HepG2 (cell line): ENCODE results near the gene PSORS1C1. TPM values are rescaled to one million over a fixed set of nuclear protein-coding genes. Genes with fewer than 3 reads are reported as not detected.
A peak's percentile ranks its signal among the peaks of the same experiment; 100 is the strongest.

Source experiments
- ATF1 ChIP-seq: IDR thresholded peaks from 2 replicates; pipeline ENCODE4 v1.6.1; 2016; ENCODE audit warnings: mild to moderate bottlenecking, control low read depth
- DNMT1 ChIP-seq: sonication (generic); formaldehyde crosslinking; IDR thresholded peaks from 2 replicates; pipeline ENCODE4 v1.5.1; 2020; ENCODE audit warnings: mild to moderate bottlenecking, missing genetic modification reagents
- GLI4 ChIP-seq: sonication (generic); formaldehyde crosslinking; IDR thresholded peaks from 2 replicates; pipeline ENCODE4 v1.5.1; 2020; ENCODE audit warnings: missing genetic modification reagents, mild to moderate bottlenecking, moderate library complexity, borderline replicate concordance
- MEF2D ChIP-seq: sonication (generic); formaldehyde crosslinking; IDR thresholded peaks from 2 replicates; pipeline ENCODE4 v1.5.1; 2020; ENCODE audit warnings: mild to moderate bottlenecking, missing genetic modification reagents
- POLR2A ChIP-seq, 2 experiments: IDR thresholded peaks; 2 replicates each; pipeline ENCODE4 v1.6.1; 2011; ENCODE audit warnings: low read depth in 2 of 2, low read length in 2 of 2, mild to moderate bottlenecking in 1 of 2, moderate library complexity in 1 of 2; ENCODE audit not compliant: insufficient read depth in 1 of 2
- RAD51 ChIP-seq: fragments of 450-650 bp; IDR thresholded peaks from 2 replicates; pipeline ENCODE4 v1.6.1; 2016; ENCODE audit warnings: borderline replicate concordance
- RXRA ChIP-seq: sonication (generic); formaldehyde crosslinking; IDR thresholded peaks from 2 replicates; pipeline ENCODE4 v1.5.1; 2020; ENCODE audit warnings: missing genetic modification reagents
- SATB2 ChIP-seq: sonication (generic); formaldehyde crosslinking; IDR thresholded peaks from 2 replicates; pipeline ENCODE4 v1.5.0; 2020; ENCODE audit warnings: missing genetic modification reagents
- SMARCE1 ChIP-seq: fragments of 450-650 bp; IDR thresholded peaks from 2 replicates; pipeline ENCODE4 v1.6.1; 2017; ENCODE audit warnings: borderline replicate concordance
- ZNF598 ChIP-seq: sonication (generic); formaldehyde crosslinking; IDR thresholded peaks from 2 replicates; pipeline ENCODE4 v1.5.1; 2020; ENCODE audit warnings: mild to moderate bottlenecking, missing genetic modification reagents, borderline replicate concordance
- polyA plus RNA-seq, 8 experiments: library from polyadenylated mRNA; depleted of rRNA in 3 of 8; stranded (reverse) in 7 of 8; unstranded in 1 of 8; fragments of >200 nt; fragmentation: Illumina TruSeq in 4 of 8; extraction: Trizol in 4 of 8; gene quantifications; 2 replicates each; pipeline versions ENCODE4 v1.2.1 to v1.2.3, GENCODE V29; 2011 to 2016; ENCODE audit warnings: low read depth in 4 of 8, missing spikeins in 1 of 8, mixed read lengths in 1 of 8; ENCODE audit not compliant: insufficient read depth in 1 of 8
- total RNA-seq, 5 experiments: library from RNA; depleted of rRNA; stranded (reverse); fragments of >200 nt; fragmentation: Illumina TruSeq; extraction: Trizol; gene quantifications; 2 replicates each; pipeline ENCODE4 v1.2.3, GENCODE V29; 2016; ENCODE audit warnings: low read depth in 1 of 5
- TF ChIP-seq, protein P1 (sequence below): sonication (generic); formaldehyde crosslinking; IDR thresholded peaks from 2 replicates; pipeline ENCODE4 v1.4.0; 2020; ENCODE audit warnings: missing genetic modification reagents
- TF ChIP-seq, protein P2 (sequence below): sonication (generic); formaldehyde crosslinking; IDR thresholded peaks from 2 replicates; pipeline ENCODE4 v1.8.0; 2022; ENCODE audit warnings: missing genetic modification reagents, mild to moderate bottlenecking, inconsistent platforms, borderline replicate concordance
- TF ChIP-seq, protein P3 (sequence below): sonication (generic); formaldehyde crosslinking; IDR thresholded peaks from 2 replicates; pipeline ENCODE4 v1.5.0; 2020; ENCODE audit warnings: mild to moderate bottlenecking, missing genetic modification reagents
- TF ChIP-seq, protein P4 (sequence below): sonication (generic); formaldehyde crosslinking; IDR thresholded peaks from 2 replicates; pipeline ENCODE4 v1.5.0; 2020; ENCODE audit warnings: mild to moderate bottlenecking, missing genetic modification reagents
- TF ChIP-seq, protein P5 (sequence below): sonication (generic); formaldehyde crosslinking; IDR thresholded peaks from 2 replicates; pipeline ENCODE4 v1.8.1; 2023; ENCODE audit warnings: mild to moderate bottlenecking, moderate library complexity, missing genetic modification reagents

The PSORS1C1 gene
- total and polyA plus RNA-seq, 2 of the 13 experiments (the other 11 are each of a cell fraction or from before 2014, with no cell fraction given): 0.01 to 0.02 TPM

DNA sequence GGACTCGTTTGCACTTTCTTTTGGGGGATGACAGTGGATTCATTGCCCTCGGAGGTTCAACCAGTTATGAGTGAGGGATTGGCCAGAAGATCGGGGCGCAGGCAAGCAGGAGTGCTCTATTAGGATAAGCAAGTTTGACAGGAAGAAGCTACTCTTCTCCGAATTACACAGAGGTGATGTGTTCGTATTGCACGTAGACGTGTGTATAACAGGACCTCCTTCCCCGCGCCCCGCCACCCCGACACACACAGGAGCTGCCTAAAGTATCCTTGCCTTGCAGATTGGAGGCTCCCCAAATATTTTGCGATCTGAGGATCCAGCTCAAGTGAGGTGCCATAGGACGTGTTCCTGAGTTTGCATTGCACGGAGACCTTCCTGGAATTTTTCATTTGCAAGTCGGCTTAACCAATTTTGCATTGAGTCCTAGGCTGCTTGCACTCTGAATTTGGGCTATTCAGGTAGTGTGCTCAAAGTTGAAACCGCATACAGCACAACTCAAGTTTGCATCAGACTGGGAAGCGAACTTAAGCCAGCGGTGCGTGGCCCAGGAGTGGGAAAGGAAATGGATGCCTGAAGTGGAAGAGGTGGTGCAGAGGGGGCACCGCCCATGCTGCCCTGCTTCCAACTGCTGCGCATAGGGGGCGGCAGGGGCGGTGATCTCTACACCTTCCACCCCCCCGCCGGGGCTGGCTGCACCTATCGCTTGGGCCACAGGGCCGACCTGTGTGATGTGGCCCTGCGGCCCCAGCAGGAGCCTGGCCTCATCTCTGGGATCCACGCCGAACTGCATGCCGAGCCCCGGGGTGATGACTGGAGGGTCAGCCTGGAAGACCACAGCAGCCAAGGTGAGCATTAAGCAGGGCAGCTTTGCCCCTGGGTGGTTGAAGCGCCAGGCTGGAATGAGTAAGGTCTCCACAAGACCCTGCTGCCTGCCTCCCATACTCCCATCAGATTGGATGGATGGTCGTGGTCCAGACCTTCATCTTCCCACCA is 44.6 kb downstream of the PSORS1C1 start (continued):
- TF ChIP-seq, protein P1, sequence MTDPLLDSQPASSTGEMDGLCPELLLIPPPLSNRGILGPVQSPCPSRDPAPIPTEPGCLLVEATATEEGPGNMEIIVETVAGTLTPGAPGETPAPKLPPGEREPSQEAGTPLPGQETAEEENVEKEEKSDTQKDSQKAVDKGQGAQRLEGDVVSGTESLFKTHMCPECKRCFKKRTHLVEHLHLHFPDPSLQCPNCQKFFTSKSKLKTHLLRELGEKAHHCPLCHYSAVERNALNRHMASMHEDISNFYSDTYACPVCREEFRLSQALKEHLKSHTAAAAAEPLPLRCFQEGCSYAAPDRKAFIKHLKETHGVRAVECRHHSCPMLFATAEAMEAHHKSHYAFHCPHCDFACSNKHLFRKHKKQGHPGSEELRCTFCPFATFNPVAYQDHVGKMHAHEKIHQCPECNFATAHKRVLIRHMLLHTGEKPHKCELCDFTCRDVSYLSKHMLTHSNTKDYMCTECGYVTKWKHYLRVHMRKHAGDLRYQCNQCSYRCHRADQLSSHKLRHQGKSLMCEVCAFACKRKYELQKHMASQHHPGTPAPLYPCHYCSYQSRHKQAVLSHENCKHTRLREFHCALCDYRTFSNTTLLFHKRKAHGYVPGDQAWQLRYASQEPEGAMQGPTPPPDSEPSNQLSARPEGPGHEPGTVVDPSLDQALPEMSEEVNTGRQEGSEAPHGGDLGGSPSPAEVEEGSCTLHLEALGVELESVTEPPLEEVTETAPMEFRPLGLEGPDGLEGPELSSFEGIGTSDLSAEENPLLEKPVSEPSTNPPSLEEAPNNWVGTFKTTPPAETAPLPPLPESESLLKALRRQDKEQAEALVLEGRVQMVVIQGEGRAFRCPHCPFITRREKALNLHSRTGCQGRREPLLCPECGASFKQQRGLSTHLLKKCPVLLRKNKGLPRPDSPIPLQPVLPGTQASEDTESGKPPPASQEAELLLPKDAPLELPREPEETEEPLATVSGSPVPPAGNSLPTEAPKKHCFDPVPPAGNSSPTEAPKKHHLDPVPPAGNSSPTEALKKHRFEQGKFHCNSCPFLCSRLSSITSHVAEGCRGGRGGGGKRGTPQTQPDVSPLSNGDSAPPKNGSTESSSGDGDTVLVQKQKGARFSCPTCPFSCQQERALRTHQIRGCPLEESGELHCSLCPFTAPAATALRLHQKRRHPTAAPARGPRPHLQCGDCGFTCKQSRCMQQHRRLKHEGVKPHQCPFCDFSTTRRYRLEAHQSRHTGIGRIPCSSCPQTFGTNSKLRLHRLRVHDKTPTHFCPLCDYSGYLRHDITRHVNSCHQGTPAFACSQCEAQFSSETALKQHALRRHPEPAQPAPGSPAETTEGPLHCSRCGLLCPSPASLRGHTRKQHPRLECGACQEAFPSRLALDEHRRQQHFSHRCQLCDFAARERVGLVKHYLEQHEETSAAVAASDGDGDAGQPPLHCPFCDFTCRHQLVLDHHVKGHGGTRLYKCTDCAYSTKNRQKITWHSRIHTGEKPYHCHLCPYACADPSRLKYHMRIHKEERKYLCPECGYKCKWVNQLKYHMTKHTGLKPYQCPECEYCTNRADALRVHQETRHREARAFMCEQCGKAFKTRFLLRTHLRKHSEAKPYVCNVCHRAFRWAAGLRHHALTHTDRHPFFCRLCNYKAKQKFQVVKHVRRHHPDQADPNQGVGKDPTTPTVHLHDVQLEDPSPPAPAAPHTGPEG (CRISPR knock-in tag): no peak; the same call in 1 of the 2 replicates
- TF ChIP-seq SATB2 (CRISPR knock-in tag) (no peak), MEF2D (CRISPR knock-in tag) (no peak), ZNF598 (CRISPR knock-in tag) (no peak; the same call in 1 of the 2 replicates), POLR2A (IDR thresholded peaks at IDR 0.05; ENCODE audit: insufficient read depth in 1 of 2, low read depth in 2 of 2, low read length in 2 of 2) (no peak), RAD51 (no peak), RXRA (CRISPR knock-in tag) (peak; percentile 60), DNMT1 (CRISPR knock-in tag) (no peak), GLI4 (CRISPR knock-in tag) (no peak), ATF1 (CRISPR knock-in tag) (no peak), SMARCE1 (no peak)
- TF ChIP-seq, protein P2, sequence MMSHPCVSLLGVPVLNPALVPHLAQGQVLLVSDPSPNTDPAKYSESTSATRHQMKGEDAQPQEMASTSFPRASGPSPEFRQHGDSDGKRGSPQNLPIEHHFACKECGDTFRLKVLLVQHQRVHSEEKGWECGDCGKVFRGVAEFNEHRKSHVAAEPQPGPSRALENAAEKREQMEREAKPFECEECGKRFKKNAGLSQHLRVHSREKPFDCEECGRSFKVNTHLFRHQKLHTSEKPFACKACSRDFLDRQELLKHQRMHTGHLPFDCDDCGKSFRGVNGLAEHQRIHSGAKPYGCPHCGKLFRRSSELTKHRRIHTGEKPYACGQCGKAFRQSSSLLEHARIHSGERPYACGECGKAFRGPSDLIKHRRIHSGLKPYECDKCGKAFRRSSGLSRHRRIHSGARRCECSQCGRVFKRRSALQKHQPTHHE: 0 out of 2 replicates have a peak, but pooled peaks have one; percentile 40
- TF ChIP-seq, protein P3, sequence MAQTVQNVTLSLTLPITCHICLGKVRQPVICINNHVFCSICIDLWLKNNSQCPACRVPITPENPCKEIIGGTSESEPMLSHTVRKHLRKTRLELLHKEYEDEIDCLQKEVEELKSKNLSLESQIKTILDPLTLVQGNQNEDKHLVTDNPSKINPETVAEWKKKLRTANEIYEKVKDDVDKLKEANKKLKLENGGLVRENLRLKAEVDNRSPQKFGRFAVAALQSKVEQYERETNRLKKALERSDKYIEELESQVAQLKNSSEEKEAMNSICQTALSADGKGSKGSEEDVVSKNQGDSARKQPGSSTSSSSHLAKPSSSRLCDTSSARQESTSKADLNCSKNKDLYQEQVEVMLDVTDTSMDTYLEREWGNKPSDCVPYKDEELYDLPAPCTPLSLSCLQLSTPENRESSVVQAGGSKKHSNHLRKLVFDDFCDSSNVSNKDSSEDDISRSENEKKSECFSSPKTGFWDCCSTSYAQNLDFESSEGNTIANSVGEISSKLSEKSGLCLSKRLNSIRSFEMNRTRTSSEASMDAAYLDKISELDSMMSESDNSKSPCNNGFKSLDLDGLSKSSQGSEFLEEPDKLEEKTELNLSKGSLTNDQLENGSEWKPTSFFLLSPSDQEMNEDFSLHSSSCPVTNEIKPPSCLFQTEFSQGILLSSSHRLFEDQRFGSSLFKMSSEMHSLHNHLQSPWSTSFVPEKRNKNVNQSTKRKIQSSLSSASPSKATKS (CRISPR knock-in tag): no peak
- TF ChIP-seq, protein P4, sequence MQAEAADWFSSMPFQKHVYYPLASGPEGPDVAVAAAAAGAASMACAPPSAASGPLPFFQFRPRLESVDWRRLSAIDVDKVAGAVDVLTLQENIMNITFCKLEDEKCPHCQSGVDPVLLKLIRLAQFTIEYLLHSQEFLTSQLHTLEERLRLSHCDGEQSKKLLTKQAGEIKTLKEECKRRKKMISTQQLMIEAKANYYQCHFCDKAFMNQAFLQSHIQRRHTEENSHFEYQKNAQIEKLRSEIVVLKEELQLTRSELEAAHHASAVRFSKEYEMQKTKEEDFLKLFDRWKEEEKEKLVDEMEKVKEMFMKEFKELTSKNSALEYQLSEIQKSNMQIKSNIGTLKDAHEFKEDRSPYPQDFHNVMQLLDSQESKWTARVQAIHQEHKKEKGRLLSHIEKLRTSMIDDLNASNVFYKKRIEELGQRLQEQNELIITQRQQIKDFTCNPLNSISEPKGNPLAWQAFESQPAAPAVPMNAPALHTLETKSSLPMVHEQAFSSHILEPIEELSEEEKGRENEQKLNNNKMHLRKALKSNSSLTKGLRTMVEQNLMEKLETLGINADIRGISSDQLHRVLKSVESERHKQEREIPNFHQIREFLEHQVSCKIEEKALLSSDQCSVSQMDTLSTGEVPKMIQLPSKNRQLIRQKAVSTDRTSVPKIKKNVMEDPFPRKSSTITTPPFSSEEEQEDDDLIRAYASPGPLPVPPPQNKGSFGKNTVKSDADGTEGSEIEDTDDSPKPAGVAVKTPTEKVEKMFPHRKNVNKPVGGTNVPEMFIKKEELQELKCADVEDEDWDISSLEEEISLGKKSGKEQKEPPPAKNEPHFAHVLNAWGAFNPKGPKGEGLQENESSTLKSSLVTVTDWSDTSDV (CRISPR knock-in tag): peak; percentile 45; the same call in 1 of the 2 replicates
- TF ChIP-seq, protein P5, sequence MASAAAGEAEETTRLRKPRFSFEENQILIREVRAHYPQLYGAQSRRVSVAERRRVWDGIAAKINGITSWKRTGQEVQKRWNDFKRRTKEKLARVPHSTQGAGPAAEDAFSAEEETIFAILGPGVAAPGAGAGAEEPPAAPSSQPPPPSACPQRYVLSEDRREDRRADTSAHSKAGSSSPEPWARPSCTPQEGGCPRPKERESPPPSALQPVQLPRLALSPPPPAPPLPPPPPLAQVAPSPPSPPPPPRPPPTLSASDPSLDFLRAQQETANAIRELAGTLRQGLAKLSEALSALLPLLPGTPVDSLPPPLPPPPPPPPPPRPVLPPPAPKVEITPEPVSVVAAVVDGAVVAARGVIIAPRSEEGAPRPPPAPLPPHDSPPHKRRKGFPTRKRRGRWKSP (CRISPR knock-in tag): no peak
